MV-4-11 (cell line): ENCODE data around the gene KLHL6.
"Not testable (repeated sequence)": the region's sequence is repeated elsewhere in the genome, so short reads cannot be mapped to it uniquely, and the experiment has no call there.

ENCODE experiments used
- DNase-seq: peaks from one replicate; lab custom pipeline; 2025; lab: John Stamatoyannopoulos, UW

The KLHL6 gene

GRCh38 chr3:183529717-183530116, 25.8 kb downstream of the KLHL6 start:
- peak; percentile 70 for DNase-seq

- no peak for DNase-seq
These were observed 26.3 kb downstream of the KLHL6 start for GRCh38 chr3:183529185-183529584.

- not testable (repeated sequence) for DNase-seq
These were observed 26.7 kb downstream of the KLHL6 start for GRCh38 chr3:183528758-183529157.

GRCh38 chr3:183527428-183528379, 27.8 kb downstream of the KLHL6 start:
- peak; percentile 88 for DNase-seq

DNA sequence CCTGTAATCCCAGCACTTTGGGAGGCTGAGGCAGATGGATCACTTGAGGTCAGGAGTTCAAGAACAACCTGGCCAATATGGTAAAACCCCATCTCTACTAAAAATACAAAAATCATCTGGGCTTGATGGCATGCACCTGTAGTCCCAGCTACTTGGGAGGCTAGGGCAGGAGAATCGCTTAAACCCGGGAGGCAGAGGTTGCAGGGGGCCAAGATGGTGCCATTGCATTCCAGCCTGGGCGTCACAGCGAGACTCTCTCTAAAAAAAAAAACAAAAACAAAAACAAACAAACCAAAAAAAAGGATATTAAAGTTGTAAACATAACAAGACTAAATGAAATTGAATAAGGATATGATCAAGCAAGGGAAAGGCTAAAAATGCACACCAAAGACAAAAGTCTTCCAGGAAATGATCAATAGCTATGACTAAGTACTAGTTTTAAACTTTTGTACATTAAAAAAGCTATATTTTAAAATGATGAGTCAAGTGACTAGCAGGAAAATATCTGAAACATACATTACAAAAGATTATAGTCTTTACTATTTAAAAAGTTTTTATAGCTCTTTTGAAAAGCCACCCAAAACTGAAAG, 28.6 kb downstream of the KLHL6 start:
- DNase-seq: no peak

- DNase-seq: no peak
These were observed 31.0 kb downstream of the KLHL6 start for GRCh38 chr3:183524476-183524875.

GRCh38 chr3:183520741-183521556, 34.6 kb downstream of the KLHL6 start:
- peak; percentile 42 for DNase-seq

- DNase-seq: not testable (repeated sequence)
These were observed 35.2 kb downstream of the KLHL6 start for GRCh38 chr3:183520295-183520694.

DNA sequence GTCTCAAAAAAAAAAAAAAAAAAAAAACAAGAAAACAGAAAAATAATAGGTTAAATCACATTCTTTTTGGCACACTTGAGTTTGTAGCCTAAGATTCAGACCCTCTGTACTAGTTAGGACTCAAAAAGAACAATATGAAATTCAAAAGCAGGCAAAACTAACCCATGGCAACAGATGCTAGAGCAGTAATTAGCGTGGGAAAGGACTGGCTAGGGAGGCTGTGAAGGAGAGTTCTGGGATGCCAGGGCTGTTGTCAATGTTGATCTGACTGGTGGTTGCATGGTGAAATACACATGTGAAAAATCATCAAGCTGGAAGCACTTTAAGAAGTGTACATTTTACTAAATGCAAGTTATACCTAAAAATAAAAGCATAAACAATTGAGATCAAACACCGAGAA, 35.6 kb downstream of the KLHL6 start:
- no peak for DNase-seq

DNA sequence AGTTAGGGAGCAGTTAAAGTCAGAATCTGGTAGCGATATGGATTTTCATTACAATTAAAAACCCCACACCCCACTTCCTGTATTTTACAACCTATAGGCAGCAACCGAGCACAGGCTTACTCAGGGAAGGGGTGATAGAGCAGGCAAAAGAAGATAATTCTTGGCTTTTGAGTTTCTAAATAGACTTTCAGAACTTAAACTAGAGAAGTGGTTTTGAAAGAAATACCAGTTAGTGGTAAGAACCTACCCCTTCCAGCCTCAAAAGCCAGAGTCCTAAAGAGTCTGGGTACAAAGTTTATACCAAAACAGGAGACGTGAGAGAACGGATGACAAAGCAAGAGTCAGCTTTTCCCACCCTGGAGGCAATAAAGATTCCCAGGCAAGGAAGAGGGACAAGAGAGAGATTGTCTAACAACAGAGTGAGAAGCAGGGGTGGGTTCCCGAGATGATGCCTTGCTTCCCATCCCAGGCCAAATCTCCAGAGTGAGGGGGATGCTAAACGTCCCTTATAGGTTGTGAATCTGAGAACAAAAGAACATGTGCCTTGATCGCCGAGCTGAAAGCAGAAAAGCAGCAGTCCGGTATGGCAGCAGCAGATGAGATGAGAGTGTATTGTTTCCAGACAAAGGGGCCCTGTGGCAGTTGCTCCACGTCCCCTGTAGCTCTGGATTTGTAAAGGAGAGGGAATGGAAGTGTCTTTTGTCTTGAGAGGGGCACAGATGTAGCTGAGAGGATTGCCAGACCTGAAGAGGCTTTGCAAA, 36.8 kb downstream of the KLHL6 start:
- peak; percentile 73 for DNase-seq

DNA sequence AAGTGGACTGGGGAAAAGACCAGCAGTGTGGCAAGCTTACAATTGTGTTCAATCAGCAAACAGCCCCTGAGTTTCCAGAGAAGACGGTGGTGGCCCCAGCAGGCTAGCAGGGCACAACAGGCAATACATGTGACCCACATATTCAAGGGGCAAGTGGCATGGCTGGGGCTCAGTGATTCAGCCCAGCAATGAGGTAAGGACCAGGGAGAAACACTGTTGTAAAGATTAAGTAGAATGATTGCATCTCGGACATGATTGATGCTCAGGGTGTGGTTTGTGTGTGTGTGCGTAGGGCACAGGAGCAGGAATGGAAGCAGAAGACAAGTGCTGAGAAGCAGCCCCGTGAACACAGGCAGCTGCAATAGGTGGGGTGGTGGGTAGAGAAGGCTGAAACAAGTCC, 37.9 kb downstream of the KLHL6 start:
- DNase-seq: no peak

DNA sequence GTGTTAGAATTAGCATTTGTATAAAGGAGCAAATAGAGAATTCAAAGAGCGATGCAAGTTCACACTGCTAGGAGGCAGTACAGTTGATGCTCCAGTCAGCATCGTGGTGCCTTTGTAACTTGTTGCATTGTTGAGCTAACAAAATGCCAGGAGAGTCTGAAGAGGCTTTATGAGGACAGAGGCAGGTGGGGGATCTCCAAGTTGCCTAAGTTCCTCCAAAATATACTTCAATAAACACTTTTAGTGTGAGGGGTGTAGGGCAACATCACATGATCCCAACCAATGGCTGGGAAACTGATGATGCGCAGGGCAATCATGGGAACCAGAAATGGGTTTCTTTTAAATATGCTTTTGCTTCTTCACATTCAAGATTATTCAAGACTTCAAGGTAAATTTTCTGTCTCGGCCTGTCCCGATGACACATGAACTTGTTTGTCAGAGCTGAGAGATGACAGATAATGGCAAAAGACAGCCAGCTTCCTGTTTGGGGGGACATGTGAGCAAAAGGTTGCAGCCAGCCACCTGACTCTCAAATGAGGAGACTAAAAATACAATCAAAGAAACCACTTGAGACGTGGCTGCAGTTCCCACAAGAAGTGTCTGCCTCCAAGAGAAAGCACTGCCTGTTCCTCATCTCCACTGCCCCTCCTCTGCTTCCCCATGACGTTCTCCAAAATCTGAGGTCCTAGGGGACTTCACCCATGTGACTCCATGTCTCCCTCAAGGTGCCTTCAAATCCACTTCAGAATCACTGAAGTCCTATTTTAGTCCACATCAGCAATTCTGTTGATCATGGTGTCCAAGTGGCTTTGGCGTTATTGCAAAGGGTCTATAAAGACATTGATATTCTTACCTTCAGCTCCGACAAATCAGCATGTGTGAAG, 39.3 kb downstream of the KLHL6 start:
- peak; percentile 33 for DNase-seq

DNA sequence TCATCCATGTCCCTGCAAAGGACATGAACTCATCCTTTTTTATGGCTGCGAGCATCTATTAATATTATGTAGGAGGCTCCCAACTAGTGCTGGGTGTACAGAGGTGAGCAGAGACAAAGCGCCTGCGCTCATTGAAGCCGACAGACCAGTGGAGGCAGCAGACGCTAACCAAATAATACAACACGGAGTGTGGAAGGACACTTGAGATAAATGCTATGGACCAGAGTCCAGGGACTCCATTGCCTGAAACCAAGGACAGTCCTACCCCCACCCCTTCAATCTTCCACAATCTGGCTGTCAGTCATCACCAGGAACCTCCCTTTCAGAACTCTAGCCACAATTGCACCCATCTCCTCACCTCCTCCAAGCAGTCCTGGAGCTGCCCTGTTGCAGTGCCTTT, 41.5 kb downstream of the KLHL6 start:
- DNase-seq: no peak

- peak; percentile 84 for DNase-seq
These were observed 42.3 kb downstream of the KLHL6 start for GRCh38 chr3:183513046-183513706.

DNA sequence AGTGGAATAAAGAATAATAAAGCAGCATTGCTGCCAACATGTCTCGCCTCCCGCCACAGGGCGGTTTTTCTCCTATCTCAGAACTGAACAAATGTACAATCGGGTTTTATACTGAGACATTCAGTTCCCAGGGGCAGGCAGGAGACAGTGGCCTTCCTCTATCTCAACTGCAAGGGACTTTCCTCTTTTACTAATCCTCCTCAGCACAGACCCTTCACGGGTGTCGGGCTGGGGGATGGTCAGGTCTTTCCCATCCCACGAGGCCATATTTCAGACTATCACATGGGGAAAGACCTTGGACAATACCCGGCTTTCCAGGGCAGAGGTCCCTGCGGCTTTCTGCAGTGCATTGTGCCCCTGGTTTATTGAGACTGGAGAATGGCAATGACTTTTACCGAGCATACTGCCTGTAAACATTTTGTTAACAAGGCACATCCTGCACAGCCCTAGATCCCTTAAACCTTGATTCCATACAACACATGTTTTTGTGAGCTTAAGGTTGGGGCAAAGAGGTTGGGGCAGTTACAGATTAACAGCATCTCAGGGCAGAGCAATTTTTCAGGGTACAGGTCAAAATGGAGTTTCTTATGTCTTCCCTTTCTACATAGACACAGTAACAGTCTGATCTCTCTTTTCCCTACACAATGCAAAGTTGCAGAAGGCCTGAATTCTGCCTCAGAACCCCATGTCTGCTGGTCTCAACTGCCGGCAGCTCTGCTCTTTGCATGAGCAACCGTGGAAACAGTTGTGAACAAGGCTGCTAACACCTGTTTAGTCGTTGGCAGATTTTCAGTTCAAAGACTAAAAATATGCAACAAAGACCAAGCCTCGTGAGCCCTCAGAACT, 44.0 kb downstream of the KLHL6 start:
- not testable (repeated sequence) for DNase-seq

- DNase-seq: no peak
These were observed 46.7 kb downstream of the KLHL6 start for GRCh38 chr3:183508821-183509220.

DNA sequence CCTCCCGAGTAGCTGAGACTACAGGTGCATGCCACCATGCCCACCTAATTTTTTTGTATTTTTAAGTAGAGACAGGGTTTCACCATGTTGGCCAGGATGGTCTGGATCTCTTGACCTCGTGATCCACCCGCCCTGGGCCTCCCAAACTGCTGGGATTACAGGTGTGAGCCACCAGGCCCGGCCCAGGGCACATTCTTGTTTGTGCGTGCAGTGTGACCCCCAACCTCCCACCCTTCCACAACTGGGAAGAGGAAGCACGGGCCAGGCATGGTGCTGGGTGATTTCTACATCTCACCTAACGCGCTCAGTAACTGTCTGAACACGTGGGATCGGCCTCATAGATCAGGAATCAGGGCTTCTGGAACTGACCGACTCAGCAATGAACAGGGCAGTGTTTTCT, 48.0 kb downstream of the KLHL6 start:
- no peak for DNase-seq

DNA sequence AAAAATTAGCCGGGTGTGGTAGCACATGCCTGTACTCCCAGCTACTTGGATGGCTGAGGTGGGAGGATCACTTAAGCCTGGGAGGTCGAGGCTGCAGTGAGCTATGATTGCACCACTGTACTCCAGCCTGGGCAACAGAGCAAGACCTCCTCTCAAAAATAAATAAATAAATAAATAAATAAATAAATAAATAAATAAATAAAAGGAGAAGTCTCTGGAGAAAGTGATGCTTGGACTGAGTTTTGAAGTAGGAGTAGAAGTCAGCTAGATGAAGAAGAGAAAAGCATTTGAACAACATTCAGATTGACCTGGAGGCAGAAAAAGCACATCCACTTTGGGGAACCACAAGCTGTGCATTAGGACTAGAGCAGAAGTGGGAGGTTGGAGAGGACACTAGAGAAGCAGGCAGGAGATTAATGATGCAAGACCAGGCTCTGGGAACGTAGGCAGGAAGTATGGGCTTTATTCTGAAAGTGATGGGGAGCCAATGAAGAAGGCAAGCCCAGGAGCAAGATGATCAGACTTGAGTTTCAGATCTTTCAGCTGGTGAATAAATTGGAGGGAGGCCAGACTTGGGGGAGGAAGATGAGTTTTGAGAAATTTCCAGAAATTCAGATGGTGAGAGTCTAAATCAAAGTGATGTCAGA, 48.7 kb downstream of the KLHL6 start:
- DNase-seq: peak; percentile 92

- DNase-seq: no peak
These were observed 50.9 kb downstream of the KLHL6 start for GRCh38 chr3:183504597-183504996.
